Measurements from ENCODE around the gene FOXP1. TPM values are rescaled to one million over a fixed set of nuclear protein-coding genes. Genes with fewer than 3 reads are reported as not detected.

FOXP1 gene
- total RNA-seq, 1 donor: 55.7 TPM

GRCh38 chr3:71486831-71487230 is 96.7 kb downstream of the FOXP1 start:
- no peak for TF ChIP-seq CTCF (IDR thresholded peaks at IDR 0.05; ENCODE audit: insufficient read depth, low read depth, low read length)
- H3K4me3 ChIP-seq (ENCODE audit: low read depth, low read length): no peak overlapping the region
- DNase-seq (ENCODE audit: low read depth): no peak

- no peak for TF ChIP-seq CTCF (IDR thresholded peaks at IDR 0.05; ENCODE audit: insufficient read depth, low read depth, low read length)
- H3K4me3 ChIP-seq (ENCODE audit: low read depth, low read length): no peak overlapping the region
- DNase-seq (ENCODE audit: low read depth): no peak
Measured at GRCh38 chr3:71485896-71486295, 97.6 kb downstream of the FOXP1 start.

- no peak for DNase-seq (ENCODE audit: low read depth)
- no peak for TF ChIP-seq CTCF (IDR thresholded peaks at IDR 0.05; ENCODE audit: insufficient read depth, low read depth, low read length)
- H3K4me3 ChIP-seq (ENCODE audit: low read depth, low read length): no peak overlapping the region
Measured at GRCh38 chr3:71484452-71484851, 99.1 kb downstream of the FOXP1 start.

- DNase-seq (ENCODE audit: low read depth): no peak
- no peak for TF ChIP-seq CTCF (IDR thresholded peaks at IDR 0.05; ENCODE audit: insufficient read depth, low read depth, low read length)
- no peak overlapping the region for H3K4me3 ChIP-seq (ENCODE audit: low read depth, low read length)
Measured at GRCh38 chr3:71484047-71484446, 99.5 kb downstream of the FOXP1 start.

GRCh38 chr3:71482771-71483170 is 100.8 kb downstream of the FOXP1 start:
- no peak for TF ChIP-seq CTCF (IDR thresholded peaks at IDR 0.05; ENCODE audit: insufficient read depth, low read depth, low read length)
- DNase-seq (ENCODE audit: low read depth): no peak

GRCh38 chr3:71478568-71478967 is 105.0 kb downstream of the FOXP1 start:
- no peak overlapping the region for H3K4me3 ChIP-seq (ENCODE audit: low read depth, low read length)
- no peak for TF ChIP-seq CTCF (IDR thresholded peaks at IDR 0.05; ENCODE audit: insufficient read depth, low read depth, low read length)
- DNase-seq (ENCODE audit: low read depth): no peak

More at GRCh38 chr3:71482771-71483170, 100.8 kb downstream of the FOXP1 start:
- H3K4me3 ChIP-seq (ENCODE audit: low read depth, low read length): no peak overlapping the region

- no peak for DNase-seq (ENCODE audit: low read depth)
- TF ChIP-seq CTCF (IDR thresholded peaks at IDR 0.05; ENCODE audit: insufficient read depth, low read depth, low read length): no peak
- no peak overlapping the region for H3K4me3 ChIP-seq (ENCODE audit: low read depth, low read length)
Measured at GRCh38 chr3:71476950-71477349, 106.6 kb downstream of the FOXP1 start.
